ENCODE results near the gene ZNF212.
A peak's percentile ranks its signal among the peaks of the same experiment; 100 is the strongest.

The ZNF212 gene

GRCh38 chr7:149284850-149285585 is 45.6 kb downstream of the ZNF212 start (continued):
- TF ChIP-seq ZBTB21 (tag by site-specific recombination; IDR thresholded peaks at IDR 0.05): no peak
- no peak for TF ChIP-seq ZNF133 (tag by site-specific recombination; IDR thresholded peaks at IDR 0.05)
- no peak for TF ChIP-seq ZNF645 (tag by site-specific recombination; IDR thresholded peaks at IDR 0.05)
- no peak for TF ChIP-seq ZNF654 (tag by site-specific recombination; IDR thresholded peaks at IDR 0.05; ENCODE audit: low read depth)
- no peak for TF ChIP-seq OSR2 (tag by site-specific recombination; IDR thresholded peaks at IDR 0.05)
- TF ChIP-seq, protein P1, sequence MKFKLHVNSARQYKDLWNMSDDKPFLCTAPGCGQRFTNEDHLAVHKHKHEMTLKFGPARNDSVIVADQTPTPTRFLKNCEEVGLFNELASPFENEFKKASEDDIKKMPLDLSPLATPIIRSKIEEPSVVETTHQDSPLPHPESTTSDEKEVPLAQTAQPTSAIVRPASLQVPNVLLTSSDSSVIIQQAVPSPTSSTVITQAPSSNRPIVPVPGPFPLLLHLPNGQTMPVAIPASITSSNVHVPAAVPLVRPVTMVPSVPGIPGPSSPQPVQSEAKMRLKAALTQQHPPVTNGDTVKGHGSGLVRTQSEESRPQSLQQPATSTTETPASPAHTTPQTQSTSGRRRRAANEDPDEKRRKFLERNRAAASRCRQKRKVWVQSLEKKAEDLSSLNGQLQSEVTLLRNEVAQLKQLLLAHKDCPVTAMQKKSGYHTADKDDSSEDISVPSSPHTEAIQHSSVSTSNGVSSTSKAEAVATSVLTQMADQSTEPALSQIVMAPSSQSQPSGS (tag by site-specific recombination; IDR thresholded peaks at IDR 0.05; ENCODE audit: low read depth): no peak
- no peak for TF ChIP-seq ZNF404 (tag by site-specific recombination; IDR thresholded peaks at IDR 0.05)
- TF ChIP-seq, protein P2, sequence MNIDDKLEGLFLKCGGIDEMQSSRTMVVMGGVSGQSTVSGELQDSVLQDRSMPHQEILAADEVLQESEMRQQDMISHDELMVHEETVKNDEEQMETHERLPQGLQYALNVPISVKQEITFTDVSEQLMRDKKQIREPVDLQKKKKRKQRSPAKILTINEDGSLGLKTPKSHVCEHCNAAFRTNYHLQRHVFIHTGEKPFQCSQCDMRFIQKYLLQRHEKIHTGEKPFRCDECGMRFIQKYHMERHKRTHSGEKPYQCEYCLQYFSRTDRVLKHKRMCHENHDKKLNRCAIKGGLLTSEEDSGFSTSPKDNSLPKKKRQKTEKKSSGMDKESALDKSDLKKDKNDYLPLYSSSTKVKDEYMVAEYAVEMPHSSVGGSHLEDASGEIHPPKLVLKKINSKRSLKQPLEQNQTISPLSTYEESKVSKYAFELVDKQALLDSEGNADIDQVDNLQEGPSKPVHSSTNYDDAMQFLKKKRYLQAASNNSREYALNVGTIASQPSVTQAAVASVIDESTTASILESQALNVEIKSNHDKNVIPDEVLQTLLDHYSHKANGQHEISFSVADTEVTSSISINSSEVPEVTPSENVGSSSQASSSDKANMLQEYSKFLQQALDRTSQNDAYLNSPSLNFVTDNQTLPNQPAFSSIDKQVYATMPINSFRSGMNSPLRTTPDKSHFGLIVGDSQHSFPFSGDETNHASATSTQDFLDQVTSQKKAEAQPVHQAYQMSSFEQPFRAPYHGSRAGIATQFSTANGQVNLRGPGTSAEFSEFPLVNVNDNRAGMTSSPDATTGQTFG (tag by site-specific recombination; IDR thresholded peaks at IDR 0.05; ENCODE audit: borderline replicate concordance): no peak
- TF ChIP-seq ZNF707 (tag by site-specific recombination; IDR thresholded peaks at IDR 0.05): no peak
- no peak for TF ChIP-seq ZNF560 (tag by site-specific recombination; IDR thresholded peaks at IDR 0.05; ENCODE audit: borderline replicate concordance)
- peak; percentile 91 for TF ChIP-seq SP3 (tag by site-specific recombination; IDR thresholded peaks at IDR 0.05)
- no peak for TF ChIP-seq ZNF214 (tag by site-specific recombination; IDR thresholded peaks at IDR 0.05; ENCODE audit: borderline replicate concordance)
- TF ChIP-seq ZNF140 (tag by site-specific recombination; IDR thresholded peaks at IDR 0.05): no peak
- TF ChIP-seq ZNF660 (tag by site-specific recombination; IDR thresholded peaks at IDR 0.05): no peak
- no peak for TF ChIP-seq ZNF548 (tag by site-specific recombination; IDR thresholded peaks at IDR 0.05)
- TF ChIP-seq ZNF433 (tag by site-specific recombination; IDR thresholded peaks at IDR 0.05; ENCODE audit: low read depth): no peak
- TF ChIP-seq ZSCAN23 (tag by site-specific recombination; IDR thresholded peaks at IDR 0.05): no peak
- TF ChIP-seq ZNF544 (tag by site-specific recombination; IDR thresholded peaks at IDR 0.05): no peak
- TF ChIP-seq, protein P3, sequence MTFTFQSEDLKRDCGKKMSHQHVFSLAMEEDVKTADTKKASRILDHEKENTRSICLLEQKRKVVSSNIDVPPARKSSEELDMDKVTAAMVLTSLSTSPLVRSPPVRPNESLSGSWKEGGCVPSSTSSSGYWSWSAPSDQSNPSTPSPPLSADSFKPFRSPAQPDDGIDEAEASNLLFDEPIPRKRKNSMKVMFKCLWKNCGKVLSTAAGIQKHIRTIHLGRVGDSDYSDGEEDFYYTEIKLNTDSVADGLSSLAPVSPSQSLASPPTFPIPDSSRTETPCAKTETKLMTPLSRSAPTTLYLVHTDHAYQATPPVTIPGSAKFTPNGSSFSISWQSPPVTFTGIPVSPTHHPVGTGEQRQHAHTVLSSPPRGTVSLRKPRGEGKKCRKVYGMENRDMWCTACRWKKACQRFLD (tag by site-specific recombination; IDR thresholded peaks at IDR 0.05): no peak
- TF ChIP-seq IKZF3 (tag by site-specific recombination; IDR thresholded peaks at IDR 0.05): no peak
- TF ChIP-seq ZNF266 (tag by site-specific recombination; IDR thresholded peaks at IDR 0.05; ENCODE audit: low read depth): no peak
- TF ChIP-seq ZNF529 (tag by site-specific recombination; IDR thresholded peaks at IDR 0.05; ENCODE audit: insufficient replicate concordance): no peak
- TF ChIP-seq GLIS1 (tag by site-specific recombination; IDR thresholded peaks at IDR 0.05): peak; percentile 79
- no peak for TF ChIP-seq REPIN1 (tag by site-specific recombination; IDR thresholded peaks at IDR 0.05; ENCODE audit: low read depth)
- TF ChIP-seq ZNF791 (tag by site-specific recombination; IDR thresholded peaks at IDR 0.05): no peak
- TF ChIP-seq ZNF830 (tag by site-specific recombination; IDR thresholded peaks at IDR 0.05; ENCODE audit: low read depth): no peak
- peak; percentile 92 for TF ChIP-seq SCRT2 (tag by site-specific recombination; IDR thresholded peaks at IDR 0.05)
- TF ChIP-seq ZNF202 (tag by site-specific recombination; IDR thresholded peaks at IDR 0.05; ENCODE audit: borderline replicate concordance): no peak
- TF ChIP-seq, protein P4, sequence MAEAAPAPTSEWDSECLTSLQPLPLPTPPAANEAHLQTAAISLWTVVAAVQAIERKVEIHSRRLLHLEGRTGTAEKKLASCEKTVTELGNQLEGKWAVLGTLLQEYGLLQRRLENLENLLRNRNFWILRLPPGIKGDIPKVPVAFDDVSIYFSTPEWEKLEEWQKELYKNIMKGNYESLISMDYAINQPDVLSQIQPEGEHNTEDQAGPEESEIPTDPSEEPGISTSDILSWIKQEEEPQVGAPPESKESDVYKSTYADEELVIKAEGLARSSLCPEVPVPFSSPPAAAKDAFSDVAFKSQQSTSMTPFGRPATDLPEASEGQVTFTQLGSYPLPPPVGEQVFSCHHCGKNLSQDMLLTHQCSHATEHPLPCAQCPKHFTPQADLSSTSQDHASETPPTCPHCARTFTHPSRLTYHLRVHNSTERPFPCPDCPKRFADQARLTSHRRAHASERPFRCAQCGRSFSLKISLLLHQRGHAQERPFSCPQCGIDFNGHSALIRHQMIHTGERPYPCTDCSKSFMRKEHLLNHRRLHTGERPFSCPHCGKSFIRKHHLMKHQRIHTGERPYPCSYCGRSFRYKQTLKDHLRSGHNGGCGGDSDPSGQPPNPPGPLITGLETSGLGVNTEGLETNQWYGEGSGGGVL (tag by site-specific recombination; IDR thresholded peaks at IDR 0.05): no peak

All from HEK293 (cell line).